GM20431 (cell line): ENCODE measurements around the gene FERD3L.
"Not testable (repeated sequence)": the region's sequence is repeated elsewhere in the genome, so short reads cannot be mapped to it uniquely, and the experiment has no call there.

Experiments used
- in situ Hi-C: fragments of 300-500 bp; cut with MseI, MboI; formaldehyde crosslinking; loops from one replicate; pipeline ENCODE4 v1.15.0; 2020; ENCODE audit warnings: low sequenced_read_pairs; ENCODE audit not compliant: unreplicated experiment

FERD3L gene, protein sequence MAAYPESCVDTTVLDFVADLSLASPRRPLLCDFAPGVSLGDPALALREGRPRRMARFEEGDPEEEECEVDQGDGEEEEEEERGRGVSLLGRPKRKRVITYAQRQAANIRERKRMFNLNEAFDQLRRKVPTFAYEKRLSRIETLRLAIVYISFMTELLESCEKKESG

DNA sequence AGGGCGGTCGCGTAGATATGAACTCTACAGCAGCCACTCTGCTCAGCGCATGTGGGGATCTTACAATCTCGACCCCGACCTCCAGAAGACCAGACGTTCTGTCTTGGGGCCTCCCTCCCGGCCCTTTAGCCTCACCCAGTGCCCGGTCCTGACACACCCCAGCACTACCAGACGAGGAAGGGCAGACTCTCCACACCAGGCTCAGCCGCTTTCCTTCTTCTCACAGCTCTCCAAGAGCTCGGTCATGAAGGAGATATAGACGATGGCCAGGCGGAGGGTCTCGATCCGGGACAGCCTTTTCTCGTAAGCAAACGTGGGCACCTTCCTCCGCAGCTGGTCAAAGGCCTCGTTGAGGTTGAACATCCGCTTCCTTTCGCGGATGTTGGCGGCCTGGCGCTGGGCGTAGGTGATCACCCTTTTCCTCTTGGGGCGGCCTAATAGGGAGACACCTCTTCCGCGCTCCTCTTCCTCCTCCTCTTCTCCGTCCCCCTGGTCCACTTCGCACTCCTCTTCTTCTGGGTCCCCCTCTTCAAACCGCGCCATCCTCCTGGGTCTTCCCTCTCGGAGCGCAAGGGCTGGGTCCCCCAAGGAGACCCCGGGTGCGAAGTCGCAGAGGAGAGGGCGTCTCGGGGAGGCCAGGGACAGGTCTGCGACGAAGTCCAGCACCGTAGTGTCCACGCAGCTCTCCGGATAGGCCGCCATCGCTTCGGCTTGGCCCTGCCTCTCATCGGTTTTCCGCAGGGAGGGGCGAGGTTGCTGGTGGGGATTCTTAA, at the start of gene FERD3L:
TSS of gene FERD3L (minus strand) at position 761 of the 773 bp plus-strand sequence. CDS start at position 702, 59 bp downstream.
- in situ Hi-C loops: no loop called here

DNA sequence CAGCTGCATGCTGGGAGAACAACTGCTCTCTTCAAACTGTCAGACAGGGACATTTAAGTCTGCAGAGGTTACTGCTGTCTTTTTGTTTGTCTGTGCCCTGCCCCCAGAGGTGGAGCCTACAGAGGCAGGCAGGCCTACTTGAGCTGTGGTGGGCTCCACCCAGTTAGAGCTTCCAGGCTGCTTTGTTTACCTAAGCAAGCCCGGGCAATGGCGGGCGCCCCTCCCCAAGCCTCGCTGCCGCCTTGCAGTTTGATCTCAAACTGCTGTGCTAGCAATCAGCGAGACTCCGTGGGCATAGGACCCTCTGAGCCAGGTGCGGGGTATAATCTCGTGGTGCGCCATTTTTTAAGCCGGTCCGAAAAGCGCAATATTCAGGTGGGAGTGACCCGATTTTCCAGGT, 49.2 kb upstream of the FERD3L start:
- in situ Hi-C loops: not testable (repeated sequence)

DNA sequence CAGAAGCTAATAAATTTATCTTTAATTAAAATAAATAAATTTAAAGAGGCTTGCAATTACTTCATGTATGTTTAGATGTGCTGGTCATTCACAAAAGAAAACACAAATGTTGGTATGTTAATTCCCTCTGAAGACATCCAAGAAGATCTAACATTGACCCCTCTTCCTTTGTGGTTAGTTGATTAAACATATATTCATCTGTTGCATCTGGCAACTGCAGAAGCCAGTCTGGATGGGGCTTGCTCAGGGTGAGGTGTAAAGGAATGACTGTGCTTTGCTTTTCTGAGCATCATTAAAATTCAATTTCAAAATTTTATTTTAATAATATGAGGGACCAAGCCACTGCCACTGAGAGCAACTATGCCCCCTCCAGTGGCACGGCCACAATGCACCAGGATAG, 36.4 kb upstream of the FERD3L start:
- in situ Hi-C loops: no loop called here

DNA sequence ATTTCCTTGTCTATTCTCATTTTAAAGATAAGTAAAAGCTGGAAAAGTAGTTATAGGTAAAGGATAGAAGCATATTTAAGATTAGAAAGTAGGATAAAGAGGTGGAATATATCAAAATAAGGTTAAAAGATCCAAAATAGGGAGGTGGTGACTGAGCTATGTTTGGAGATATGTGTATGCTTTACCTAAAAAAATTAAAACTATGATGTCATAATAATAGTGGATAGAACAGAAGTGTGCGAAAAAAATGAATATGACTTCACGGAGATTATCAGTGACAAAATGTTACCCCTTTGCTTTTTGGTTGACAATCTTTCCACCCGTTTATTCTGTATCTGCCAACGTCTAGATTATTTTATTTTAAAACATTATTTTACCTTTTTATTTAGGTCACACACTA, 33.4 kb upstream of the FERD3L start:
- in situ Hi-C loops: no loop called here

DNA sequence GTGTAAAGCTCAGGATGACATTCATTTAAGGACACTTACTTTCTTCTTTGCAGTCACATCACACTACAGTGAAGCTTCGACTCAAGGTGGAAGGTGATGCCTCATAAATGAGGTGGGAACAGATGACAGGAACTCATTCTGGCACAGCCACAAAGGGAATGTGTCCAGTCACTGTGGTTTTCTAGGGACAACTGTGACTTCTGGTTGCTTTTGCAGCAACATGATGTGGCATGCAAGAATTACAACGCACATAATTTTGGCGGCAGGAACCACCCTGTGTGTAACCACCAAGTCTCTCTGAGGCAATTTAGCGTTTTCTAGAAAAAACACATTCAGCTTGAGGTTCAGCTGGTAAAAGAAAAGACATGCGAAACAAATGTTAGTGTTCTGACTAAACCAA, 32.0 kb upstream of the FERD3L start:
- in situ Hi-C loops: no loop called here

DNA sequence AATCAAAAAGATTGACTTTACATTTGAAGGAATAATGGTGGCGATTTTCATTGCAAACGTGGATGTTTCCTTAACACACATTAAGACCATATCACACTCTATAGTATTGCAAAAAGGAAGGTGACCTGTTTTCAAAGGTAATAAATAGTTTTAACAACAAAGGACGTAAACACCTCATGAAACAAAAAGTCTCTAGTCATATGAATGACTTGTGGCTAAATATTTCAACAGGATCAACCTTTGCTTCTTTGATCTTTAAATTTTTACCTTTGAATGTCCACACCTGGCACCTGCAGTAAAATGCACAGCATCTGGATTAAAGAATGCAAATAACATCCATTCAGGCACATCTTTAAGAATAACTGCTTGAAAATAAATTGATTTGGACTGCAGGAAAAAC, 30.0 kb upstream of the FERD3L start:
- in situ Hi-C loops: no loop called here

DNA sequence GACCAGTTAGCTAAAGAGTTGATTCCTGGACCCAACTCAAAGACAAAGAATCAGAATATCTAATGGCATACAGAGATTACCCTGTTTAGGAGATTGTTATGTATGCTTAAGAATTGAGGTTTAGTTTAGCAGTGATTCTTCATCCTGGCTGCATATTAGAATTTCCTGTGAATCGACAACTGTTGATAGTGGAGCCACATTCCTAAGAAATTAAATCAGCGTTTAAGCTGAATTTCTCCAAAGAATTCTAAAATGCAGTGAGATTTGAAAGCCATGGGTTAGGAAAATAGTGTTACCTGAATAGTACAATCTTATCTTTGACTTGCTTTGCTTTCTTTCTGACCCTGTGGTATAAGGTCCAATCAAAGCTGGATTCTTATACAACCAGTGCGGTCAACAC, 16.4 kb upstream of the FERD3L start:
- in situ Hi-C loops: no loop called here

DNA sequence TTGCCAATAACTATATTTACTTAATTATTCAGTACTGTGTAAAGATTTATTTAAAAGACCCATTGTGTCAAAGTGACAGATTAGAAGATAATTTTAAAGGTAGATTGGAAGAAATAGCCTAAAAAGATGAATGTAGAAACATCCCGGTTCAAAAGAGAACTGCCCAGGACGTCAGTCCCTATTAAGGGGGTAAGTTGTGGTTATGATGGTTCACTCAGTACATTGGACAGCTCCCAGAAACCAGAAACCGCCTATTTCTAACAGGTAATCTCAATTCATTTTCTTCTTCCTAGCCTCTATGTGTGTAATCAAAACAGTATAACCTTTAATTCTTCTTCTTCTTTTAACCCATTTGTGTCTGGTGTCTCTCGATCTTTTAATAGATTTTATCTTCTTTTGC, 1.5 kb upstream of the FERD3L start:
- in situ Hi-C loops: no loop called here

DNA sequence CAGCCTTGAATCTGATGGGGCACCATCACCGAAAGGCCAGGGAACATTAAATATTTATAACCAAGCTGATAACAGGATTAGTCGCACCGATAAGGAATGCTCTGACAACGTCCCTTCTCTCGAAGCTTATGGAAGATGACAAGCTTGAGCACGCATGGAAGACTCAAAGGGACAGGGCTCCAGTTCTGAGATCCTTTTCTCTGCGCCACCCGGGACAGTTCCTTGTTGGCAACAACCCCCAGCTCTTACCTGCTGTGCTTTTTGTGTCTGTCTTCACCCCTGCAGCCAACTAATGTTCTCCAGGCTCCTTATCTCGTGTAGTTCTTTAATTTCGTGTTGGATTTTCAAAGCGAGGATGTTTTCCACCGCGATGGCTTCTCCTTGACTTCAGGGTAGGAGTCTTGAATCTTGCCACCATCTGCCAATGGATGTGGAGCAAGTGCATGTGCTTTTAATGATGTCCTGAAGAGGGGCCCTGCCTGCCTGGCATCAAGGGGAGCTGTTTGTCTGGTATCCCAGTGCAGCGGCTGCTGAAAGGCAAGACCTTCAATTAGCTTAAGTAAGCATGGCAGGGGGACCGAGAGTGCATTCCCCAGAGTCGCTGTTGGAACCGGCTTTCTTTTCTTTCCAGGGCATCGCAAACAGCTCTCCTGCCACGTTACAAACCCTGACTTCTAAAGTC, 354 bp upstream of the FERD3L start:
- in situ Hi-C loops: no loop called here

DNA sequence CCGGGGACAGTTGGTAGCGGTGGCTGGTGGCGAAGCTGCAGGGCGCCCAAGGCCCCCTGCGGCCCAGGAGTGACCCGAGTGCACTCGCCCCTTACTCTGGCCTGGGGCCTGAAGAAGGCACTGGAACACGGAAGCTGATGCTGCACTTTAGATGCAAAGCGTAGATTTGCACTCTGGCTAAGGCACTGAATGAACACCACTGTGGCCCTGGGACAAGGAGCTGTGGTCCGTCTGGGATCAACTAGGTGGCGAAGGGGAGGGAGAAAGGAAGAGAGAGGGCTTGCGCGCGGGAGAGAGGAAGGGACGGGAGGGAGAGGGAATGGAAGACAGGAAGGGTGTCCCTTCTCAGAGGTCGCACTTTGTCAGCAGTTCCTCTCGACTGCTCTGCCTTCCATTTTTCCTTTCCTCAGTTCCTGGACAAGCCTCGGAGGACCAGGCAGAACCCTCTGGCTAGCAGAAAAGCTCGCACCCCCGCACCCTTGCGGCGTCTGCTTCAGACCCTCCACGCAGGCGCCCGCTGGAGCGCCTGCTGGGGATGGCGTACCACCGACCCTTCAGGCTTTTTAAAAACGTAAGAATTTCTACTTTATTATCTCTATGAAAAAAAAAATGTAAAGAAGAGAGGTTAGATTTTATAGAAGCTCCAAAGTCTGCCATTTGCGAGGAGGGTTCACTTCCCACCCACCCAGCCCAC, 1.2 kb downstream of the FERD3L start:
- in situ Hi-C loops: no loop called here

DNA sequence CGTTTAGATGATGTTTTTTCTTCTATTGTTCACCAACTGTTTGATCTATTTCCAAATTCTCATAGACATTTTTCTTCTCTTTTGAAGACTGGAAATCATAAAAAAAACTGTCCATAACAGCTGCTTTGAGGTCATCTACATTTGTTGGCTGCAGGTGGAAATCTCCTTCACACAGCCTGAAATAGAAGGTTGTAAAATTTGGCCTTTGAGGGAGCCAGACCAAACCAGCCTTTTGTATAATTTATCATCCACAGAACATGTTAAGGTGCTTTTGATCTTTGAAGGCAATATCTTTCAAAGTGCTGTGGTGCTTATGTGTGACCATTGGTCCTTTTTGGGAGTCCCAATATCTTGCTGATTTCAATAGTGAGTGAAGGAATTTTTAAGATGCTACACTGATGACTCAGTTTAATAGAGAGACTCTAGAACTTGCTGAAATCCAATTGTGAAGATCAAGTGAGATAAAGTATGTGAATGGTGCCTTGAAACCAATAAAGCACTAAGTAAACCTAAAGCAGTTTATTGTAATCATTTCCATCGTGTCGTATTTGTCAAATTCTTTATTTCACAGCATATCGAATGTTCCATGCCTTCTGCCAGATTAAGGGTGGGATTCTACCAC, 5.4 kb downstream of the FERD3L start:
- in situ Hi-C loops: no loop called here

DNA sequence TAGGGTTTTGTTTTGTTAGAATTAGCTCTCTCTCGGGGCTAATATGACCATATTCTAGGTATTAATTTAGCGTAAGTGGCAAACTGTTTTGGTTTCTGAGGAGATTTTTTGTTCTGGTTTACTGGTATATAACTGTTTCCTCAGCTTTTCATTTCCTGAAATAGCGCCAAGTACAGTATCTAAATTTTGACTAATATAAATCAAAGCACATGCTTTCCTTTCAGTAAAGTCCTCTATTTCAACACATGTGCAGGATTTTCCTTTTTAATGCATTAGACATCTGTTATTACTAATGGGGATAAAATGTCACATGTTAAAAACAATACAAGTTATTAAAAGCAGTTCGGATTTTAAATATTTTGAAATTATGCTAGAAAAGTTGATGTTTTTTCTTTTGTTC, 11.3 kb downstream of the FERD3L start:
- in situ Hi-C loops: no loop called here

DNA sequence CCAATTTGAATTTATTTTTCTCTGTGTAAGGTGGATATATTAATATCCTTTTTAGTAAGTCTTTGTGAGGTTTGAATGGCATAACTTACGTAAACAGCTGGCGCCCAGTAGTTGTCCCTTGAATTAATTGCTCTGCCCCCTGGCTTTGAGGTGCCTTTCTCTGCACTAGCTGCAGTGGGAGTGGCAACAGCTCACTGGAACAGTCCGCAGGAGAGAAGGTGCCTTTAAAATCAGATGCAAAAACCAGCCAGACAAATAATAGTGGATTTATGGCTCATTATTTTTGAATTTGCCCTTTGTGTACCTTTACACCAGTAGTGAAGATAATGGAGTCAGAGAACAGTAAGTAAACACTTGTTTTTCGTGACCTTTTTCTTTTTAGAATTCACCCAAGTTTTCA, 11.8 kb downstream of the FERD3L start:
- in situ Hi-C loops: no loop called here

DNA sequence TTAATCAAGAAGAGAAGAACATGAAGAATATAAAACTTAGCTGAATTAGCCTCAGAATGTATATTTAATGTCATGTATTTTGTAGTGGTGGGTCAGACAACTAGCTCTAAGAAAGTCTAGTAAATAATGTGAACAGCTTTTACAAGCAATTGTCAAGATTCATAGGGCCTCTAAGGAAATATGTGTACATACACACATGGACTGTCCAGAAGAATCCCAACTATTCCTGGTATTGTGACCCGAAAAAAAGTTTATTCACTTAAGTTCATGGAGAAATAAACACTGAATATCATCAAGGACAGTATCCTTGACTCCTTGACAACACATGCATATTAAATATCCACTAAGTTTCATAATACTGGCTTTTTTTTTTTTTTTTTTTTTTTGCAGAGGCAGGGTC, 16.4 kb downstream of the FERD3L start:
- in situ Hi-C loops: no loop called here

DNA sequence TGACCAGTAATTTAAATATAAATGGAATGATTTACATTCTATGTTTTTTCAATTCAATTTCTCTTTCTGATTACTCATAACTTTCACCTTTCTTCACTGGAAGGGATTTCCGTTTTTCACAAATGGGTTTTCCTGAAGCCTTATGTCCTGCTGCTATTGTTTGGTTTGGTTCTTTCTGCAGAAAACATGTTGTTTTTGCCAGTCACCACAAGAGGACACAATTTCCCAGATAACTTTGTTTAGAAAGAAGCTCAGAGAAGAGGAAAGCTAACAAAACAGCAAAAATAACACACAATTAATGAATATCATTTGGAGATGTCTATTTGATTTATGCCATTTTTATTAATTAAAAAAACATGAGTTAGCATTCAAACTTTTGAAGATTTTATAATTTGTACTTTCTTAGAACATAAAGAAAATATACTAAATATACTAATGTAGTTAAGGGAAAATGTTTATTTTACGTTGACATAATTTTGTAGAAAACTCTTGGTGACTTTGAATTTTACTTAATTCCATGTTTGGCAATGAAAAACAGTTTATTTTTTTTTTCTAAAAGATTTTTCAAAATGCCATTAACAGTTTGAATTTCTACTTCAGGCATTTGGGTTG, 23.1 kb downstream of the FERD3L start:
- in situ Hi-C loops: no loop called here

DNA sequence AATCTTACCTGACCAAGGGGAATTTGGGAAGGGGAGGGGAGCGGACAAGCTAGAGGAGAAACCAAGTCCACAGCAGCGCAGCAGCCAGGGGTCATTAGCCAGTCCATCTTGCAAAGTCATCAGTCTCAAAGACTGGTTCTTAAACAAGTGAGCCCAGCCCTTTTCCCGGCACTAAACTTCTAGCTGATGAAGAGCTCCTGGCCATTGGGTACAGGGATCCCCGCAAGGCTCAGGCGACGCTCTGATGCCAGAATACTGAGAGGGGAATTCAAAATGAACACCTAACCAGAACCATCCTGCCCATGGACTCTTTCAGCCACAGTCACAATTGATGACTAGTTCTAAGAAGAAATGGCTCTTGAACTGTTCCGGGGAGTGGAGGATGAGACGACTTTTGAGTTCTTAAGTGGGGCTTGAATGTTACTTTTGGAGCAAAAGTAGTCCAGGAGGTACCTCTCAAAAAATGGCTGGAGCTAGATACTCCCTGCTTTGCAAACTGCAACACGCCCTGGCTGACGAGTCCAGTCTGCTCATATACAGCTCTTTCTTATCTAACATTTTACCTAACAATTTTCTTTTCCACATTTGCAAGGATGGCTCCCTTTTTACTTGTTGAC, 25.2 kb downstream of the FERD3L start:
- in situ Hi-C loops: no loop called here

DNA sequence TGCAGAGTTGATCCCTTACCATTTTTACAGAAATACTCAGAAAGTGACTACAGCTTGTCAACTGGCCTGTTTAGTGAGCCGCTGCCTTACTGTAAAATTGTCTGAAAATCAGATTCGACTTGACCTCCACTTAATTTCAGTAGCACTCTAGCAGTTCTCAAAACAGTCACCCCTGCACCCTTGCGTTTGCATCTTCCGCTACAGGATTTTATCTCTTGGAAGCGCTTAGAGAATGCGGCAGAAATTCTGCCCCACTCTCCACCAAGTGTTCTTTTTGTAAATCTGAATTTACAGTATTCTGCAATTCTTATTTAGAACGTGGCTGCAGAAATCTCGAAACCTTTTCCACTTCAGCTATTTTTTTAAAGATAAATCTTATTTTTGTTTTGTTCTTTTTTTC, 25.8 kb downstream of the FERD3L start:
- in situ Hi-C loops: no loop called here

DNA sequence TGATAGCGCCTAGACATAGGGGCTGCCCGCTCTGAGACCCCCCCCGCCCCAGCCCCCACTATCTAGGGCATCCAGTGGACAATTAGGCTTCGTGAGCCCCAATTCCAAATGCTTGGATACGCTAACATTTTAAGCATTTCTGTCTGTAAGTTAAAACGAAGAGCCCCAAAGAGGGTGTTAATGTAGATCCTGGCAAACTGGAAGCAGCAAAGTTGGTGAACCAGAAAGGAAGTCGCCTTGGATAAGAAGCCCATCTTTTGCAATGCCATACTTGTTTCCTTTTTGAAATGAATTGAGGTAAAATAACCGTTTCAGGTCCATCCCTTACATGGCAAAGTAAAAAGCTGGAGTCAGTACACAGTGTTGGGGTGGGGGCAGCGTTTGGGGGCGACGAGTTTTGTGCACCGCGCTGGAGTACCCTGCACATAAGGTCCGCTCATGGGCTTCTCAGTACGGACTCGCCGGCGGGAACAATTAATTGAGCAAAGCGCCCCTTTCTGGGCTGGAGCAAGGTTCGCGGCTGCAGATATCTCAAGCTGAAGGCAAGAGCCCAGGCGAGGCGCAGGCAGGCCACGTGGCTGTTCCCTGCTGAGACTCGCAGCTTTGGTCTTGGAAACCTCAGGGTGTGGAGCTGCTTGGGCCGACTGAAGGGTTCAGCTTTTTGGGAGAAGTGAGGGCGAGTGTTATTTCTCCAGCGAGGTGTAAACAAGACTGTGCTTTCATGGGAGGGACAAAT, 26.4 kb downstream of the FERD3L start:
- in situ Hi-C loops: no loop called here
